H9 (cell line): ENCODE data around the gene BZW2. TPM values are rescaled to one million over a fixed set of nuclear protein-coding genes. Genes with fewer than 3 reads are reported as not detected.

Source experiments
- DNase-seq: peaks from one replicate; pipeline ENCODE4 v3.0.0-alpha.2; 2017
- H2AFZ ChIP-seq: one replicate; pipeline ENCODE4 v1.6.1; 2013; ENCODE audit warnings: mild to moderate bottlenecking, low read length, control low read depth, moderate library complexity
- H2AK5ac ChIP-seq: 2 replicates; pipeline ENCODE4 v1.6.1; 2013; ENCODE audit warnings: low read length, control low read depth, mixed read lengths; ENCODE audit not compliant: insufficient read length
- H2BK120ac ChIP-seq: one replicate; pipeline ENCODE4 v1.6.1; 2013; ENCODE audit warnings: low read depth, mild to moderate bottlenecking, low read length, control low read depth, inconsistent platforms; ENCODE audit not compliant: poor library complexity, severe bottlenecking
- H2BK12ac ChIP-seq: 2 replicates; pipeline ENCODE4 v1.6.1; 2013; ENCODE audit warnings: low read length, control low read depth, mixed read lengths, low read depth; ENCODE audit not compliant: insufficient read length
- H2BK15ac ChIP-seq: 2 replicates; pipeline ENCODE4 v1.6.1; 2013; ENCODE audit warnings: low read depth, low read length, control low read depth
- H2BK20ac ChIP-seq: one replicate; pipeline ENCODE4 v1.6.1; 2013; ENCODE audit warnings: low read depth, mild to moderate bottlenecking, low read length, control low read depth, inconsistent platforms; ENCODE audit not compliant: poor library complexity, severe bottlenecking
- H2BK5ac ChIP-seq: 2 replicates; pipeline ENCODE4 v1.6.1; 2013; ENCODE audit warnings: low read length, control low read depth, mixed read lengths; ENCODE audit not compliant: insufficient read length
- H3K14ac ChIP-seq: 2 replicates; pipeline ENCODE4 v1.6.1; 2013; ENCODE audit warnings: low read length, control low read depth; ENCODE audit not compliant: insufficient read depth
- H3K18ac ChIP-seq: 2 replicates; pipeline ENCODE4 v1.6.1; 2013; ENCODE audit warnings: low read depth, mild to moderate bottlenecking, mixed read lengths, low read length, control low read depth; ENCODE audit not compliant: insufficient read length
- H3K23ac ChIP-seq: 2 replicates; pipeline ENCODE4 v1.6.1; 2013; ENCODE audit warnings: low read length, control low read depth, mixed read lengths, low read depth; ENCODE audit not compliant: insufficient read length
- H3K23me2 ChIP-seq: 2 replicates; pipeline ENCODE4 v1.6.1; 2013; ENCODE audit warnings: low read depth, mild to moderate bottlenecking, mixed read lengths, low read length, control low read depth; ENCODE audit not compliant: insufficient read length, poor library complexity, severe bottlenecking
- H3K27ac ChIP-seq: 2 replicates; pipeline ENCODE4 v1.5.1; 2013; ENCODE audit warnings: low read length, control low read depth, mixed read lengths, low read depth; ENCODE audit not compliant: insufficient read length
- H3K27me3 ChIP-seq: 2 replicates; pipeline ENCODE4 v1.6.1; 2013; ENCODE audit warnings: low read length, control low read depth, inconsistent platforms; ENCODE audit not compliant: insufficient read depth
- H3K4ac ChIP-seq: 2 replicates; pipeline ENCODE4 v1.6.1; 2013; ENCODE audit warnings: low read depth, mild to moderate bottlenecking, control low read depth, inconsistent platforms, low read length, moderate library complexity
- H3K4me1 ChIP-seq: 2 replicates; pipeline ENCODE4 v1.6.1; 2013; ENCODE audit warnings: low read length, control low read depth, inconsistent platforms; ENCODE audit not compliant: insufficient read depth
- H3K4me2 ChIP-seq: 2 replicates; pipeline ENCODE4 v1.6.1; 2013; ENCODE audit warnings: low read length, control low read depth, mixed read lengths; ENCODE audit not compliant: insufficient read length, insufficient read depth
- H3K56ac ChIP-seq: 2 replicates; pipeline ENCODE4 v1.6.1; 2013; ENCODE audit warnings: low read depth, mild to moderate bottlenecking, mixed read lengths, low read length, control low read depth; ENCODE audit not compliant: insufficient read length
- H3K79me1 ChIP-seq: 2 replicates; pipeline ENCODE4 v1.6.1; 2013; ENCODE audit warnings: low read depth, mild to moderate bottlenecking, moderate library complexity, low read length, control low read depth, inconsistent platforms; ENCODE audit not compliant: insufficient read depth, poor library complexity, severe bottlenecking
- H3K79me2 ChIP-seq: 2 replicates; pipeline ENCODE4 v1.6.1; 2013; ENCODE audit warnings: low read length, control low read depth, inconsistent platforms; ENCODE audit not compliant: insufficient read depth
- H3K9ac ChIP-seq: 2 replicates; pipeline ENCODE4 v1.6.1; 2013; ENCODE audit warnings: low read length, control low read depth, mixed read lengths; ENCODE audit not compliant: insufficient read length; ENCODE audit errors: extremely low read depth
- H3K9me3 ChIP-seq: one replicate; pipeline ENCODE4 v1.6.1; 2013; ENCODE audit warnings: low read depth, low read length, inconsistent platforms; ENCODE audit not compliant: control insufficient read depth
- H3T11ph ChIP-seq: one replicate; pipeline ENCODE4 v1.6.1; 2013; ENCODE audit warnings: mild to moderate bottlenecking, low read length, control low read depth, inconsistent platforms
- H4K20me1 ChIP-seq: one replicate; pipeline ENCODE4 v1.6.1; 2013; ENCODE audit not compliant: control insufficient read depth, insufficient read length, insufficient read depth
- H4K5ac ChIP-seq: 2 replicates; pipeline ENCODE4 v1.6.1; 2013; ENCODE audit warnings: low read depth, mild to moderate bottlenecking, mixed read lengths, low read length, control low read depth; ENCODE audit not compliant: insufficient read length
- H4K8ac ChIP-seq: replicated peaks from 2 replicates; pipeline ENCODE4 v1.6.1; 2013; ENCODE audit warnings: low read length, control low read depth, mixed read lengths, low read depth; ENCODE audit not compliant: insufficient read length
- H4K91ac ChIP-seq: 2 replicates; pipeline ENCODE4 v1.6.1; 2013; ENCODE audit warnings: low read depth, mild to moderate bottlenecking, moderate library complexity, mixed read lengths, low read length, control low read depth; ENCODE audit not compliant: insufficient read length
- H3K27ac Mint-ChIP-seq, 3 experiments: 2 replicates in 2 of 3; 3 replicates in 1 of 3; pipeline ENCODE4 v1.8.0; 2020 to 2021; ENCODE audit warnings: mixed read lengths in 3 of 3, mild to moderate bottlenecking in 1 of 3, moderate library complexity in 1 of 3
- H3K27me3 Mint-ChIP-seq: 2 replicates; pipeline ENCODE4 v1.8.0; 2021; ENCODE audit warnings: low read depth, mild to moderate bottlenecking, moderate library complexity, mixed read lengths
- H3K36me3 Mint-ChIP-seq, 3 experiments: 2 replicates in 2 of 3; 3 replicates in 1 of 3; pipeline ENCODE4 v1.8.0; 2020 to 2021; ENCODE audit warnings: low read depth in 3 of 3, mixed read lengths in 3 of 3; ENCODE audit not compliant: insufficient read depth in 1 of 3
- H3K4me1 Mint-ChIP-seq, 2 experiments: 2 replicates each; pipeline ENCODE4 v1.8.0; 2020; ENCODE audit warnings: mixed read lengths in 2 of 2
- H3K4me3 Mint-ChIP-seq, 2 experiments: 2 replicates in 1 of 2; 3 replicates in 1 of 2; pipeline ENCODE4 v1.8.0; 2020 to 2021; ENCODE audit warnings: mild to moderate bottlenecking in 2 of 2, mixed read lengths in 2 of 2, moderate library complexity in 1 of 2
- H3K9me3 Mint-ChIP-seq, 2 experiments: 2 replicates in 1 of 2; 3 replicates in 1 of 2; pipeline ENCODE4 v1.8.0; 2020; ENCODE audit warnings: mild to moderate bottlenecking in 2 of 2, mixed read lengths in 2 of 2, moderate library complexity in 1 of 2
- WGBS: extraction: QIAGEN DNeasy Blood & Tissue Kit; methylation state at CpG from one replicate; pipeline ENCODE4 v1.1.7; 2013; ENCODE audit warnings: missing lambda C conversion rate, low lambda C conversion rate, mixed read lengths; ENCODE audit not compliant: insufficient read length; ENCODE audit errors: extremely low coverage; 5-methylcytosine and 5-hydroxymethylcytosine counted together
- total RNA-seq: library from RNA; stranded (reverse); gene quantifications from 2 replicates; pipeline ENCODE4 v1.2.1, GENCODE V29; 2021
- TF ChIP-seq, protein P1 (sequence below): fragments of 200-600 bp; sonication (generic); conservative IDR thresholded peaks from 3 replicates; pipeline ENCODE4 v1.8.0; 2021; ENCODE audit warnings: antibody characterized with exemption, mild to moderate bottlenecking

BZW2 gene
- total RNA-seq, 1 experiment from 2014 or later, result 64.6 TPM

DNA sequence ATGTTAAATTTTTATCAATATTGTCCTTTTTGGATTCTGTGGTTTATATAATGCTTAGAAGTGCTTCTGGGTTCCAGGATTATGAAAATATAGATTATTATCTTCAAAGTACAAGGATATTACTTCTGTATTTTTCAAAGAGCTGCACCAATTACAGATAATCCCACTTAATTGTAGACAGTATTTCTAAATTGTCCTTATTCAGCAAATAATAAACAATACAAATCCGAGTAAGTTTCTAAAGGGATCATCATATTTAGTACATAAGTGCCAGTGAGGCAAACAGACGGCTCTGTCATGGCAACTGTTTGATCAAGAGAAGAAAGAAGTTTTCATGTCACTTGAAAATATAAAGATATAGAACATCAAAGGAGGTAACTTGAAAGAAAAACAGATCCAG is 19.6 kb upstream of the BZW2 start:
- Histone ChIP-seq H3K9ac (no peak overlapping the region), H4K91ac (no peak overlapping the region), H2BK15ac (no peak overlapping the region), H2BK5ac (no peak overlapping the region), H2AFZ (no peak overlapping the region), H3K23ac (no peak overlapping the region), H3K9me3 (no peaks in the 10 kb centered on the region), H3K4me1 (peaks cover 3% of the 10 kb centered on the region; the same call in 1 of the 2 replicates), H3K4ac (no peak overlapping the region), H3K27ac (no peak overlapping the region), H2AK5ac (no peak overlapping the region), H2BK20ac (no peak overlapping the region), H4K8ac (no peak overlapping the region), H3K14ac (no peak overlapping the region), H3K4me2 (no peak overlapping the region), H3K56ac (no peak overlapping the region), H3K79me2 (no peaks in the 10 kb centered on the region), H3K27me3 (no peaks in the 10 kb centered on the region), H3K23me2 (no peaks in the 10 kb centered on the region), H2BK120ac (no peak overlapping the region), H2BK12ac (no peak overlapping the region), H3T11ph (no peak overlapping the region), H4K5ac (no peak overlapping the region), H3K18ac (no peak overlapping the region), H3K79me1 (no peaks in the 10 kb centered on the region), H4K20me1 (no peaks in the 10 kb centered on the region)
- DNase-seq, result no peak
- TF ChIP-seq, protein P1, sequence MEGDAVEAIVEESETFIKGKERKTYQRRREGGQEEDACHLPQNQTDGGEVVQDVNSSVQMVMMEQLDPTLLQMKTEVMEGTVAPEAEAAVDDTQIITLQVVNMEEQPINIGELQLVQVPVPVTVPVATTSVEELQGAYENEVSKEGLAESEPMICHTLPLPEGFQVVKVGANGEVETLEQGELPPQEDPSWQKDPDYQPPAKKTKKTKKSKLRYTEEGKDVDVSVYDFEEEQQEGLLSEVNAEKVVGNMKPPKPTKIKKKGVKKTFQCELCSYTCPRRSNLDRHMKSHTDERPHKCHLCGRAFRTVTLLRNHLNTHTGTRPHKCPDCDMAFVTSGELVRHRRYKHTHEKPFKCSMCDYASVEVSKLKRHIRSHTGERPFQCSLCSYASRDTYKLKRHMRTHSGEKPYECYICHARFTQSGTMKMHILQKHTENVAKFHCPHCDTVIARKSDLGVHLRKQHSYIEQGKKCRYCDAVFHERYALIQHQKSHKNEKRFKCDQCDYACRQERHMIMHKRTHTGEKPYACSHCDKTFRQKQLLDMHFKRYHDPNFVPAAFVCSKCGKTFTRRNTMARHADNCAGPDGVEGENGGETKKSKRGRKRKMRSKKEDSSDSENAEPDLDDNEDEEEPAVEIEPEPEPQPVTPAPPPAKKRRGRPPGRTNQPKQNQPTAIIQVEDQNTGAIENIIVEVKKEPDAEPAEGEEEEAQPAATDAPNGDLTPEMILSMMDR, result no peak
- Mint-ChIP-seq H3K36me3 (peaks cover 0 to 9% (median 0%) of the 10 kb centered on the region in 3 experiments; a peak in 3 of 7 replicates), H3K27me3 (no peaks in the 10 kb centered on the region), H3K4me3 (no peak overlapping the region), H3K9me3 (no peaks in the 10 kb centered on the region), H3K27ac (no peak overlapping the region), H3K4me1 (peaks cover 10 to 12% of the 10 kb centered on the region in 2 experiments)
- WGBS, result no CpG with 5 or more reads among the region's 2 CpGs
